Neural cell (in vitro differentiated cells): ENCODE results near the gene FOXO1. TPM values are rescaled to one million over a fixed set of nuclear protein-coding genes. Genes with fewer than 3 reads are reported as not detected.

Source experiments
- H2AFZ ChIP-seq: fragments of 200-600, 300-800 bp; sonication (generic), shearing (Covaris generic); 2 replicates; pipeline ENCODE4 v1.6.0; 2014; ENCODE audit warnings: low read depth, mild to moderate bottlenecking, antibody characterized with exemption, low read length, moderate library complexity
- H3F3A ChIP-seq: fragments of 200-600 bp; shearing (Covaris generic); 2 replicates; pipeline ENCODE4 v1.6.1; 2016; ENCODE audit warnings: mild to moderate bottlenecking, moderate library complexity, mixed read lengths, antibody characterized with exemption, low read length; ENCODE audit not compliant: insufficient read depth, poor library complexity, severe bottlenecking
- H3K27ac ChIP-seq: fragments of 200-600, 300-800 bp; sonication (generic), shearing (Covaris generic); 2 replicates; pipeline ENCODE4 v1.5.1; 2014; ENCODE audit warnings: mild to moderate bottlenecking, low read length, moderate library complexity
- H3K27me3 ChIP-seq: fragments of 300-800, 200-600 bp; sonication (generic), shearing (Covaris generic); 2 replicates; pipeline ENCODE4 v1.6.0; 2014; ENCODE audit warnings: mild to moderate bottlenecking, low read depth, low read length, moderate library complexity; ENCODE audit not compliant: insufficient read depth
- H3K36me3 ChIP-seq: fragments of 300-800, 200-600 bp; sonication (generic), shearing (Covaris generic); 2 replicates; pipeline ENCODE4 v1.5.1; 2014; ENCODE audit warnings: mild to moderate bottlenecking, antibody characterized with exemption, low read length, moderate library complexity; ENCODE audit not compliant: insufficient read depth
- H3K4me2 ChIP-seq: fragments of 300-800, 200-600 bp; sonication (generic), shearing (Covaris generic); 2 replicates; pipeline ENCODE4 v1.6.0; 2014; ENCODE audit warnings: mild to moderate bottlenecking, low read length
- H3K4me3 ChIP-seq: fragments of 300-800, 200-600 bp; sonication (generic), shearing (Covaris generic); 2 replicates; pipeline ENCODE4 v1.5.1; 2014; ENCODE audit warnings: mild to moderate bottlenecking, low read length, moderate library complexity
- H3K79me2 ChIP-seq: fragments of 200-600 bp; shearing (Covaris generic); replicated peaks from 2 replicates; pipeline ENCODE4 v1.6.0; 2014; ENCODE audit warnings: mild to moderate bottlenecking, low read length, moderate library complexity; ENCODE audit not compliant: insufficient read depth
- H3K9ac ChIP-seq: fragments of 300-800, 200-600 bp; sonication (generic), shearing (Covaris generic); 2 replicates; pipeline ENCODE4 v1.6.1; 2016; ENCODE audit warnings: mild to moderate bottlenecking, low read length, mixed read lengths
- H3K9me2 ChIP-seq: fragments of 200-600 bp; shearing (Covaris generic); 2 replicates; pipeline ENCODE4 v1.6.1; 2016; ENCODE audit warnings: mild to moderate bottlenecking, low read length, mixed read lengths; ENCODE audit not compliant: insufficient read depth
- H3K9me3 ChIP-seq: fragments of 200-600, 300-800 bp; sonication (generic), shearing (Covaris generic); 2 replicates; pipeline ENCODE4 v1.6.1; 2016; ENCODE audit warnings: mild to moderate bottlenecking, mixed run types, low read length, moderate library complexity, mixed read lengths
- H4K20me1 ChIP-seq: fragments of 200-600 bp; shearing (Covaris generic); 2 replicates; pipeline ENCODE4 v1.6.1; 2016; ENCODE audit warnings: mild to moderate bottlenecking, mixed run types; ENCODE audit not compliant: insufficient read depth
- CTCF ChIP-seq: fragments of 450-650 bp; IDR thresholded peaks from 2 replicates; pipeline ENCODE4 v1.5.1; 2014; ENCODE audit warnings: antibody characterized with exemption, mild to moderate bottlenecking, moderate library complexity; ENCODE audit not compliant: poor library complexity, severe bottlenecking
- EP300 ChIP-seq: fragments of 450-650 bp; conservative IDR thresholded peaks from 2 replicates; pipeline ENCODE4 v1.6.1; 2014; ENCODE audit warnings: antibody characterized with exemption, mild to moderate bottlenecking, moderate library complexity; ENCODE audit not compliant: poor library complexity, severe bottlenecking
- EZH2 ChIP-seq: fragments of 200-600, 300-800 bp; shearing (Covaris generic), sonication (generic); IDR thresholded peaks from 2 replicates; pipeline ENCODE4 v1.6.1; 2014; ENCODE audit warnings: antibody characterized with exemption, low read length, borderline replicate concordance, mild to moderate bottlenecking; ENCODE audit not compliant: insufficient read depth, poor library complexity, severe bottlenecking
- MXI1 ChIP-seq: fragments of 450-650 bp; conservative IDR thresholded peaks from 2 replicates; pipeline ENCODE4 v1.6.1; 2014; ENCODE audit warnings: antibody characterized with exemption, mild to moderate bottlenecking; ENCODE audit not compliant: poor library complexity, severe bottlenecking
- POLR2AphosphoS5 ChIP-seq: IDR thresholded peaks from 2 replicates; pipeline ENCODE4 v1.6.1; 2012
- RAD21 ChIP-seq: fragments of 450-650 bp; conservative IDR thresholded peaks from 2 replicates; pipeline ENCODE4 v1.6.1; 2014; ENCODE audit warnings: antibody characterized with exemption, mild to moderate bottlenecking, moderate library complexity
- REST ChIP-seq: IDR thresholded peaks from 2 replicates; pipeline ENCODE4 v1.6.1; 2012; ENCODE audit warnings: borderline replicate concordance
- SMC3 ChIP-seq: fragments of 450-650 bp; conservative IDR thresholded peaks from 2 replicates; pipeline ENCODE4 v1.6.1; 2014; ENCODE audit warnings: antibody characterized with exemption, mild to moderate bottlenecking, moderate library complexity; ENCODE audit not compliant: poor library complexity
- TAF1 ChIP-seq: IDR thresholded peaks from 2 replicates; pipeline ENCODE4 v1.6.1; 2012; ENCODE audit warnings: low read depth
- polyA plus RNA-seq: library from polyadenylated mRNA; depleted of rRNA; stranded (reverse); fragments of >200 nt; gene quantifications from 2 replicates; pipeline ENCODE4 v1.2.3, GENCODE V29; 2014

Gene FOXO1
- polyA plus RNA-seq, 1 donor from 2014 or later: 1.2 TPM

DNA sequence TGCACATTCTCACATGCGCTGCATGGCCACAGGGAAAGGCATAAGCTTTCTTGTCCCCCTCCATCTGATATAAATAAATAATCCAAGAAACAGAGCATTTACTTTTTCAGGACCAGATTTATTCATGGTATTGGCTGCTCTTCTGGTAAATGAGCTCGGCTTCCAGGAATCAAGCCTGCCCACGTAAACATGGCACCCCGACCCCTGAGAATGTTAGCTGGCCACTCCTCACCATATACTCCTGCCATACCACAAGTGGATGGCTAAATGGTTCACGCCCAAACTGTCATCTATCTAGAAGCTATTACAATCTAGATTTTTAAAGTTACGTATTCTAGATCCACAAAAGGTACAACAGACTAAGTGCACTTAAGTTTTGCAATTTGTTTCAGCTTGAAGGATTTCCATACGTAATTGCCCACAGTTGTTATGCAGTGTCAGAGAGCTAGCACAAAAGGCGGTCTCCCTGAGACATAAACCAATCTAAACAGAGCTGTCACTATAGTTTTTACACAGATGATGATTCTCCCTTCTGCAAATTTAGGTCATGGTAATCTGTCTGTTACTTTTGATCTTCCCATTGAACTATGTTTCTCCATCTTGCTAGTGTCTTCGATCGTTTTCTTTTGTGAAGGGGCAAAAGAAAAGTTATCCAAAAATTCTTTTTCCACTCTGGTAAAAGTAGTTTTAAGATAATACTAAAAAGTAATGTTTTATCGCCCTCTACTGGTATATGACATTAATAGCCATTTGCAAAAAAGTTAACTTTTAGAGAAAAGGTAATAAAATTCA lies 16.2 kb upstream of the FOXO1 start:
- Histone ChIP-seq H3K9me2 (no peaks in the 10 kb centered on the region), H3K27ac (no peak overlapping the region), H3K9me3 (no peaks in the 10 kb centered on the region), H3K27me3 (no peaks in the 10 kb centered on the region), H3K79me2 (no peaks in the 10 kb centered on the region), H3F3A (no peaks in the 10 kb centered on the region), H3K36me3 (no peaks in the 10 kb centered on the region), H3K4me3 (no peak overlapping the region), H4K20me1 (no peaks in the 10 kb centered on the region), H3K4me2 (no peak overlapping the region), H3K9ac (no peak overlapping the region), H2AFZ (no peak overlapping the region)
- TF ChIP-seq POLR2AphosphoS5 (no peak), MXI1 (no peak), CTCF (peak; percentile 83), RAD21 (peak; percentile 87), SMC3 (peak; percentile 87)

DNA sequence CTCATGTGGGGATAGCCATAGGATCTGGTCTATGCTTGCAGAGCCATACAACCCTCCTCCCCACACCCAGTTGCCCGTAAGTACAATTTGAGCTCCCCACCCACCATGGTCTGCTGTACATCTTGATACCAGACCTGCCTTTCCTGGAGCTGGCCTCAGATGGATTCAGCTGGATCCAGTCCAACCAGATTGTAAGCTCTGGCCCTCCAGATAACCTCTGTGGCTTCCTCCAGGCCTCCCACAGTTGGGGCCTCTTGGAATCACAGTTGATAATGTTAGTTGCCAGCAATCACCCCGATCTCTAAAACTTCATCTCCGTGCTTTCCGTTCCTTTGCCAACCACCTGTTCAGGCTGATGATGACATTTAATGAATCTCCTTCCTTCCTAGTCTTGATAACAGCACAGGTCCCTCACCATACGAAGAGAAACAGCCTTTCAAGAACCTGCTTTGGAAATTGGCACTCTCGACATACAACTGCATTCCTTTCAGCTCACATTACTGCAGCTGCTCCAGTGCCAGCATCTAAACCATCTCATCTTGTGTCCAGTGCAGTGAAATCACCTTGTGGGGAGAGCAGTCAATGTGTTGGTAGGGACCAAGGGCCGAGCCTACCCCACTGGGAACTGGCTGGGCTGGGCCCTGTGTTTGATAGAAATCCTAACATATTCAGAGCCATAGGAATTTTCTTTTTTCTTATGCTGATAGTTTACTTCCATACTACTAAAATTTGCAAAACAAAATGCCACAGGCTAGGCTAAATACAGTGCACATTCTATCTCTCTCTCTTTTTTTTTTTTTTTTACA lies 15.1 kb upstream of the FOXO1 start:
- Histone ChIP-seq H3K9me3 (no peaks in the 10 kb centered on the region), H3K4me2 (no peak overlapping the region), H3K79me2 (no peaks in the 10 kb centered on the region), H3F3A (no peaks in the 10 kb centered on the region), H3K36me3 (no peaks in the 10 kb centered on the region), H4K20me1 (no peaks in the 10 kb centered on the region), H3K4me3 (no peak overlapping the region), H3K27ac (no peak overlapping the region), H3K27me3 (no peaks in the 10 kb centered on the region), H3K9ac (no peak overlapping the region), H2AFZ (no peak overlapping the region), H3K9me2 (no peaks in the 10 kb centered on the region)
- TF ChIP-seq EZH2 (no peak), RAD21 (no peak), CTCF (no peak), POLR2AphosphoS5 (no peak), EP300 (no peak), REST (no peak), SMC3 (no peak), TAF1 (no peak)
